Posterior cingulate gyrus (tissue), 11 donors: Measurements from ENCODE around the gene CAND2.
"Not testable (repeated sequence)": the region's sequence is repeated elsewhere in the genome, so short reads cannot be mapped to it uniquely, and the experiment has no call there.

ENCODE experiments used
- DNase-seq, 10 donors: peaks; one replicate each; pipeline versions ENCODE4 v3.0.0 to v3.0.0-alpha.2; 2020 to 2021; ENCODE audit warnings: mixed read lengths in 3 of 10
- intact Hi-C: fragments of 100-400 bp; cut with DNase I; formaldehyde crosslinking; loops from one replicate; pipeline ENCODE4 v1.15.1; 2023

The CAND2 gene

DNA sequence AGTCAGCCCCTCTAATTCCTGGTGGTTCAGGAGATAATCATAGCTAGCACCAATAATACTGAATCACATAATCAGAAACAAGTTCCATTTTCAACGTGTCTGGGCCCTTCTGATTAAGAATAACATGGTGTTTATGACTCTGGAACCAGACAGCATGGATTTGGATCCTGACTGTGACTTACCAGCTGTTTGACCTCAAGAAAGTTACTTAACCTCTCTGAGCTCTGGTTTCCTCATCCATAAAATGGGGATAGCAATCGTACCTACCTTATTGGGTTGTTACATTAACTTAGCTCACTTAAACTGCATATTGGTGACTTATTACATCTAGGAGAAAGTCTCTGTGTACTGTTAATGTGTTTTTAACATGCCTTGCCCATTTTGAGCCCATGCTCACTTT, 26.7 kb upstream of the CAND2 start:
- no peak for DNase-seq
- intact Hi-C loops, result no loop called here

DNA sequence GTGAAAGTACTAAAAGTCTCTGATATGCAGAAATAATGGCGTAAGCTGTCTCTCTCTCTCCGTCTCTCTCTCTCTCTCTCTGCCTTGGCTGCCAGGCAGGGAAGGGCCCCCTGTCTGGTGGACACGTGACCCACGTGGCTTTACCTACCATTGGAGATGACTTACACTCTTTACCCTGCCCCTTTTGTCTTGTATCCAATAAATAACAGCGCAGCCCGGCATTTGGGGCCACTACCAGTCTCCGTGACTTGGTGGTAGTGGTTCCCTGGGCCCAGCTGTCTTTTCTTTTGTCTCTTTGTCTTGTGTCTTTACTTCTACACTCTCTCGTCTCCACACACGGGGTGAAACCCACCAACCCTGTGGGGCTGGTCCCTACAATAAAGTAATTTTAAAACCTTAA, 25.2 kb upstream of the CAND2 start:
- no peak for DNase-seq
- intact Hi-C loops, result no loop called here

DNA sequence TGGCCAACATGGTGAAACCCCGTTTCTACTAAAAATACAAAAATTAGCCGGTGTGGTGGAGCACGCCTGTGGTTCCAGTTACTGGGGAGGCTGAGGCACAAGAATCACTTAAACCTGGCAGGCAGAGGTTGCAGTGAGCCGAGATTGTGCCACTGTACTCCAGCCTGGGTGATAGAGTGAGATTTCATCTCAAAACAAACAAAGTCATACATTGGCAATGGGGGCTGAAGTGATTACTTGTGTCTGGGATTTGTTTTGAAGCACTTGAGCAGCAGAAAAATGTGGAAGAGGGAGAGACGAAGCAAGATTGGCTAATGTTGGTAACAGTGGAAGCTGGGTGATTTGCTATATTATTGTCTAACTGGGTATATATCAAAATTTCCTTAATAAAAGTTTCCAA, 24.0 kb upstream of the CAND2 start:
- no peak for DNase-seq
- intact Hi-C loops, result no loop called here

DNA sequence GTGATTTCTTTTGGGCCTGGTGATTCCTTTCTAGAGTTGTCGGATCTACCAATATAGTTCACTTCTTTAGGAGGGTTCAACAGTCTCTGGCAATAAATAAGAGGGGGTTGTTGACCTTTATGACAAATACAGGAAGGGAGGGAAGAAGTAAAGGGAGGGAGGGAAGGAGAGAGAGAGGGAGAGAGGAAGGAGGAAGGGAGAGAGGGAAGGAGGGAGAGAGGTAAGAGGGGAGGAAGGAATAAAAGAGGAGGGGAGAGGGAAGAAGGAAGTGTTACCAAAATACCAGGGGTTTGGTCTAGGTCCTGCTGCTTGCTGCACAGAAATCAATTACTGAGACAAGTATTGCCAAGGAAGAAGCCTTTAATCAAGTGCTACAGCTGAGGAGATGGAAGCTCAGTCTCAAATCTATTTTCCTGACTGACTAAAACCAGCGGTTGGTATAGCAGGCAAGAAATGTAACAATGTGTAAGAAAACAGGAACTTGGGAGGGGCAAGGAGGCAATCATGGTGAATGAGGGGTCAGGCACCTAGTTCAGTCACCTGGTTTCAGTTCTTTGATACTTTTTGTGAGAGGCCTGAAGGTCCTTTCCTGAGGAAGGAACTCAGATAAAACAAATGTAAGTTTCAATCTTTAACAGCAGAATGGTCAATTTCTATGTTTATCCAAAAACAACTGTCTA, 23.3 kb upstream of the CAND2 start:
- DNase-seq, result no peak
- intact Hi-C loops, result no loop called here

DNA sequence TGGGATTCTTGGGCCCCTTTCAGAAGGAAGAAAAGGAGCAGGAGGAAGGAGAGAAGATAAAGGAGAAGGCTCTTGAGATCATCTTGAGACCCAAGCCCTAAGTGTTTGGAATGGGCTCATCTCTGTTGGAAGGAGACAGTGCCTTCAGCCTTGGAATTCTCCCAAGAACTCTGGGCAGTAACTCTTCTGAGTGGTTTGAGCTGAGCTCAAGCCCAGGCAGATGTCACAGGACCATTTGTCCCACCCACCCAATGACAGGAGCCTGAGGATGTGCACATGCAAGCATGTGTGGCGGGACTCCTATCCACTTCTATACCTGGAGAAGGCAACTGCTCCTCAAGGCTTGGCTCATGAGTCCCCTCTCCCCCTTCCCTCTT, 22.8 kb upstream of the CAND2 start:
- no peak for DNase-seq
- intact Hi-C loops, result no loop called here

DNA sequence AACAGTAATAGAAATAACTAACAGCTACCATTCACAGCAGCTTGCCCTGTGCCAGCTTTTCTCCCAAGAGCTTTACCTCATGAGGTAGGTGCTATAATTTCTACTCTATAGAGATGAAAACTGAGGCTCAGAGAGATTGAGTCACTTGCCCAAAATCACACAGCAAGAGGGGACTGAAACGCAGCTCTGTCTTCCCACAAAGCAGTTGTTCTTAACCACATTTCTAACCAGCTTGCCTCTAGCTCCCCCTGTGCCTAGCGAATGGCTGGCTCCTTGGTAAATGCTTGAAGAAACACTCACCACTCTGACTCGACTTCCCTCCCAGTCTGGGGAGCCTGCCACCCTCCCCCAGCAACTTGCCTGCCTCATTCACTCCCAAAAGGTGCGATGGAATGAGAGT, 21.9 kb upstream of the CAND2 start:
- DNase-seq, result no peak
- intact Hi-C loops, result no loop called here

DNA sequence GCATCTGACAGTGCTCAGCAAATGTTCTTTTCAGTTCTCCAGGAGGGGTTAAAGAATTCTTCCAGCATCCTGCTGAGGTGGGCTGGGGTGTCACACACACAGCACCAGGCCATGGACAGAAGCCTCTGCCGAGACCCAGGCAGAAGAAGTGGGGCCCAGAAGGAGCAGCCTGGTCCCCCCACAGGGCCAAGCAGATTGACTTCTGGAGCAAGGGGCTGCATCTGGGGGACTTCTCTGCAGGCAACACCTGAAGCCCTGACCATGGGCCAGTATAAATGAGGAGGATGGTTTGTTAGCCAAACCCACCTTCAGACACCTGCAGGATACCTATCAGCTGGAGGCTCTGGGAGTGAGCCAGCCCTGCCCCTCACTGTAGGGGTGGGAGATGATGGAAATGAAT, 21.3 kb upstream of the CAND2 start:
- intact Hi-C loops, result no loop called here
- peak in 1 of 10 donors; percentile 35 for DNase-seq

DNA sequence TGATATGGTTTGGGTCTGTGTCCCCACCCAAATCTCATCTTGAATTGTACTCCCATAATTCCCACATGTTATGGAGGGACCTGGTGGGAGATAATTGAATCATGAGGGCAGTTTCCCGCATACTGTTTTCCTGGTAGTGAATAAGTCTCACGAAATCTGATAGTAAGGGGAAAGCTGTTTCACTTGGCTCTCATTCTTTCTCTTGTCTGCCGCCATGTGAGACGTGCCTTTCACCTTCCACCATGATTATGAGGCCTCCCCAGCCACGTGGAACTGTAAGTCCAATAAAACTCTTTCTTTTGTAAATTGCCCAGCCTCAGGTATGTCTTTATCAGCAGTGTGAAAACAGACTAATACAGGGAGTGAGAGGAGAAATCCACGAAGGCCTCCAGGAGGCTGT, 20.5 kb upstream of the CAND2 start:
- intact Hi-C loops, DNase-seq: not testable (repeated sequence)

DNA sequence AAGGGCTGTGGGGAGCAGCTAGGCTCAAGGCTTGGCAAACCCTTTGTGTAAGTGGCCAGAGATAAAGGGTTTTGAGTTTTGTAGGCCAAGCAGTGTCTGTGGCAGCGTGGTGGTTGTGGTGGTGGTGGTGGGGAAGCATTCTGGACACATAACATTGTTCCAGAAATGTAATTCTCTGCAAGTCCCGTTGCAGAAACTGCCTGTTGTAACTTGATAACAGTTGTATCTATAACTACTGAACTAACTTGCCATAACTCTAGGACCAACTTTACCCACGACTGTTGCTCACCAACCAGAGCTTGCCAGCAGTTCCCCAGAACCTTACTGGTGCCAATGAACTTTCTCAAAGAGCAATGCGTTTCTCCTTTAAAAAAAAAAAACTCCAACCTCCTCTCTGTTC, 19.3 kb upstream of the CAND2 start:
- intact Hi-C loops, result no loop called here
- peak in 1 of 10 donors; percentile 22 for DNase-seq

DNA sequence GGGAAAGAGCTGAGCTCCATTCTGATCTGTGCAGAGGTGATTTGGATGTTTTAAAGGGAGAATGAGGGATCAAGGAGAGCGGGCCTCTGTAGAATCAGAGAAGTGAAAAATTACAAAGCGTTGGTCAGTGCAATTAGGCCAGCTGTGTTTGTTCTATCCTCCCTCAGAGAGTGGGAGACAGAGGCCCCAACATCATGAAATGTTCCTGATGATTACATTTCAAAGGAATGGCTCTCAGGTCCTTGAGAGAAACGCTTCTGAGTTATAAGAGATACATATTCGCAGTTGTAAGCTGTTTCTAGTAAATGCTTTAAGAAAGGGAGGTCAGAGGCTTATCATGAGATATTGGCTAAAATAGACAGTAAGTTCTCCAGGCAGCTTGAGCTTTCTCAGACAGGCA, 15.7 kb upstream of the CAND2 start:
- peak in 1 of 10 donors; percentile 3 for DNase-seq
- intact Hi-C loops, result no loop called here

DNA sequence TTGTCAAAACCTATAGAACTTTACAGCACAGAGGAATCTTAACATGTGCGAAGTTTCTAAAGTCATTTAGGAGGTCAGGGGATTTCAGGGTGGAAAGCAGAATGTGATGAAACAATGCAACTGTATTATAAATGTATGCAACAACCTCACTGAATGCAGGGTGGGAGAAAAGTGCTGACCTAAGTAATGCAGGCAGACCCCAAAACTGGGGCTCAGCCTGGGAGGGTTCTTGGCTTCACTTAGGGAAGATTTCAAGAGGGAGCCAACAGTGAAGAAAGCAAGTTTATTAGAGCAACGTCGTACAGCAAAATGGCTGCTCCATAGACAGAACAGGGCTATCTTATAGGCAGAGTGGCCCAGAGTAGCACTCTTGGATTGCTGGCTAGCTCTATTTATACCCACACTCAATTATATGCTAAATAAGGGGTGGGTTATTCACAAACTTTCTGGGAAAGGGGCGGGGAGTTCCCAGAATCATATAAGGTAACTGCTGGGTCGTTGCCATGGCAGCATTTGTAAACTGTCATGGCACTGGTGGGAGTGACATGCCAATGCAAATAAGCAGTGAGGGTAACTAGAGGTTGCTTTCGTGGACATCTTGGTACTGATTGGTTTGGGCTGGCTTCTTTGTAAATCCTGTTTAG, 14.2 kb upstream of the CAND2 start:
- intact Hi-C loops, result no loop called here
- DNase-seq, result peak in 1 of 10 donors; percentile 12

DNA sequence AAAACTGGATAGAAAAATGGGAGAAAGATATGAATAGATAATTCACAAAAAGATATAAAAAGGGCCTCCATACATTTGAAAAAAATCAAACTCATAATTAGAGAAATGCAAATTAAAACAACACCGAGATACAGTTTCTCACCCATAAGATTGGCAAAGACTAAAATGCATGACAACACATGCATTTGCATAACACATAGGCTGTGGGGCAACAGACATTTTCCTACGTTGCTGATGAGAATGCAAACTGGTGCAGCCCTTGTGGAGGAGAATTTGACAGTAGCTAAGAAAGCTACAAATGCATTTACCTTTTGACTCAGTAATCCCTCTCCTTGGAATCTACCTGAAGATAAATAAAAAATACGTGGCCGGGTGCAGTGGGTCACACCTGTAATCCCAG, 11.4 kb upstream of the CAND2 start:
- DNase-seq, result no peak

DNA sequence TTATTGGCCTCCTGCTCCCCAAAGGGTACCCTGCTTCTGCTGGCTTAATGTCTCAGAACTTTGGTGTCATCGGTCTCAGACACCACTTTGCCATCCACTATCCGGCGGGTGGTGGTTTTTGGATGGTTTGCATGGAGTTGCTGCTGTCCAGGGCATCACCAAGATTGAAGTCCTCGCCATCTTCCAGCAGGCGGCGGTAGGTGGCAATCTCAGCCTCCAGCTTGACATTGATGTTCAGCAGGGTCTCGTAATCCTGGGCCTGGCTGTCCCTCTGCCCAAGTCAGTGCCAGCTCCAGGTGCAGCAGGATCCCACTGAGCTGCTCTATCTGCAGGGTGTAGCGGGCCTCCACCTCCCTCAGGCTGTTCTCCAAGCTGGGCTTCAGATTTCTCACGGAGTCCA, 9.1 kb upstream of the CAND2 start:
- peak in 8 of 10 donors; percentile 32 to 94 (median 52) for DNase-seq
- intact Hi-C loops, result not testable (repeated sequence)

More for the DNA sequence above, 11.4 kb upstream of the CAND2 start:
- intact Hi-C loops, result no loop called here

DNA sequence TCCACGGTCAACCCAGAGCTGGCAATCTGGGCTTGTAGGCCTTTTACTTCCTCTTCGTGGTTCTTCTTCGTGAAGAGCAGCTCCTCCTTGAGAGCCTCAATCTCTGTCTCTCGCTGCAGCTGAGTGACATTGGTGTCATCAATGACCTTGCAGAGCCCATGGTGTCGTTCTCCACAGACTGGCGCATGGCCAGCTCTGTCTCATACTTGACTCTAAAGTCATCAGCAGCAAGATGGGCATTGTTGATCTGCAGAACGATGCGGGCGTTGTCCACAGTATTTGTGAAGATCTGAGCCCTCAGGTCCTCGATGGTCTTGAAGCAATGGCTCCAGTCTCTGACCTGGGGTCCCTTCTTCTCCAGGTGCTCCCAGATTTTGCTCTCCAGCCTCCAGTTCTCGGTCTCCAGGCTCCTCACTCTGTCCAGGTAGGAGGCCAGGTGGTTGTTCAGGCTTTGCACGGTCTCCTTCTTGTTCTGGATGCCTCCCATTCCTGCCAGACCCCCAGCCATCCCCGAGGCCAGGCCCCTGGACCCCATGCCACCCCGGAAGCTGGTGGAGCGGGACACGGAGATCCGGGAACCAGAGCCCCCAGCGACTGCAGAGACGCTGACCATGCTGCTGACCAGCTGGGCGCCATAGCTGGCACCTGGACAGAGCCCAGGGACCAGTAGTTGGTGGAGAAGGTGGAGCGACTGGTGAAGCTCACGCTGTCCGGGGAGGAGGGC, 8.4 kb upstream of the CAND2 start:
- intact Hi-C loops, result not testable (repeated sequence)
- peak in 1 of 10 donors; percentile 43 for DNase-seq

DNA sequence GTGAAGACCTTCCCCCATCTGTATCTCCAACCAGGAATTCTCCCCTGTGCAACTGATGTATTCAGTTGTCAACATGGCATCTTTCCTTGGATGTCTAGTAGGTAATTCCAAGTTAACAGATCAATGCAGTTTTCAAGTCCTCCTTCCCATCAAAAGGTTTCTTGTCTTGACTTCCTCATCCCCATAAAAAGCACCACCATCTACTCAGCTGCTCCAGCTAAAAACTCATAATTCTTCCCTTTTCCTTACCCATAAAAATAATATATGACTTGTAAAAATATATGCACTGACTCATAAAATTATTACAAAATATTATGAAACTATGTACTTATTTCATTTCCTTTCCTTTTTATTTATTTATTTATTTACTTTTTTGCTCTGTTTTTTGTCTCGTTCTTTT, 5.0 kb upstream of the CAND2 start:
- DNase-seq, result no peak
- intact Hi-C loops, result no loop called here

DNA sequence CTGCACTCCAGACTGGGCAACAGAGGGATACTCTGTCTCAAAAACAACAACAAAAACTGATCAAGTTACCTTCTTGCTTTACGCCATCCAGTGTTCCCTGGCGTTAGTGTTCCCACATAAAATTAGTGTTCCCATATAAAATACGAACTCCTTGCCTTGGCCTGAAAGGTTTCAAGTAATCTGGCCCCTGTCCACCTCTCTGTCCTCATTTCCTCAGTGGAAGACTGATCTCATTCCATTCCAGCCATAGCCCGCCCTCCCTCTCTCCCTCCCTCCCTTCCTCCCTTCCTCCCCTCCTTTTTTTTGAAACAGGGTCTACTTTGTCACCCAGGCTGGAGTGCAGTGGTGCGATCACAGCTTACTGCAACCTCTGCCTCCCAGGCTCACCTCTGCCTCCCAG, 2.8 kb upstream of the CAND2 start:
- intact Hi-C loops, result no loop called here
- no peak for DNase-seq

DNA sequence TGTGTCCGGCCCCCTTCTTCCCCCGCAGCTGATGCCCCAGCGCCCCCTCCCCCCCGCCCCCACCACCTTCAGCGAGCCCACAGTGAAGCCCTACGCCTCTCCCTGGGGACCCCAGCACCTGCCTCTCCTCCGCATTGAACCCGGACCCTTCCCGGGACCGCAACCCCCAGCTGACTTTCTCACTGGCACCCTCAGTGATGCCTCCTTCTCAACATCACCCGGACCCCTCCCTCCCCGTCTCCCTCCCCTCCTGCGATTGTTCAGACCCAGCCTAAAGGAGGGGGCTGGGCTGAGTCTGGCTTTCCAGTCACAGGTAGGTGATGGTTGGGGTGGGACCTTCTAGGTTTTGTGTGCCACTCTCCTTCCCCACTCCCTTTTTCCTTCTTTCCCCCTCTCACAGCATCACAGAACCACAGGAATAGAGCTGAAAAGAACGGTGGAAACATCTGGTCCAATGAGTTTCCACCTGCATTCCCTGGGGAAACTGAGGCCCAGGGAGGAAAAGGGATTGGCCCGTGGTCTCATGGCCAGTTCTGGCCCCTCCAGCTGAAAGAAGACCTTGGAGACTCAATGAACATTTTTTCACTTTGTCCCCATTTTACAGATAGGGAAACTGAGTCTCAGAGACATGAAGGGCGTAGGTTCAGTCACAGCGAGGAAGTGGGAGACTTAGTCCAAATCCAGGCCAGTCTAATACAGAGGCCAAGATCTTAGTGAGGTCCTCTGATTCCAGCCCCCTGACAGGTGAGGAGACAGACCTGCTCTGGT, 828 bp downstream of the CAND2 start:
- DNase-seq, result peak in 1 of 10 donors; percentile 8
- intact Hi-C loops, result no loop called here

DNA sequence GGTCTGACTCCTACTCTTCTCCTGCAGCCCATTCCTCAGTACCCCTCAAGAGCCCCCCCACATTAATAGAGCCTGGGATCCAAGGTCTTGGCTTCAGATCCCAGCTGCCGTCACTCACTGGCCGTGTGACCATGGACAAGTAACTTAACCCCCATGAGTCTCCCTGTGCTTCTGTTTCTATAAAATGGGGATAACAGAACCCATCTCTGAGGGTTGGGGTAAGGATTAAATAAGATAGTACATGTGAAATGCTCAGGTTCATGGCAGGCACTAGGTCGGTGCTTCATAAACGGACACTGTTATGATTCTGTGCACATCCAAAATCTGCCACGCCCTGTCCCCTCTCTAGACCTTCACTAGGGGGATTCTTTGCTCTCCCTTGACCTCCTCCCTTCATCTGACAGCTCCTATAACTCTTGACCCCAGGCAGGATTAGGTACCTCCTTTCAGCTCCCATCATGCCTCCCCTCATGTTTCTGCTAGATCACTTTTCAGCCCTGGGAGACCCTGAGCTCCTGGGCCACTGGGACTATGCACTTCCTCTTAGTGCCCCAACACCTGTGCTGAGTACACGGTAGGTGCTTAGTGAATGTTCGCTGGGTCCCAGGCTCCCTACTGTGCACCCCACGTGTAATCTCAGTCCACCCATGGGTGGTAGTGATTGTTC, 1.5 kb downstream of the CAND2 start:
- intact Hi-C loops, result no loop called here

DNA sequence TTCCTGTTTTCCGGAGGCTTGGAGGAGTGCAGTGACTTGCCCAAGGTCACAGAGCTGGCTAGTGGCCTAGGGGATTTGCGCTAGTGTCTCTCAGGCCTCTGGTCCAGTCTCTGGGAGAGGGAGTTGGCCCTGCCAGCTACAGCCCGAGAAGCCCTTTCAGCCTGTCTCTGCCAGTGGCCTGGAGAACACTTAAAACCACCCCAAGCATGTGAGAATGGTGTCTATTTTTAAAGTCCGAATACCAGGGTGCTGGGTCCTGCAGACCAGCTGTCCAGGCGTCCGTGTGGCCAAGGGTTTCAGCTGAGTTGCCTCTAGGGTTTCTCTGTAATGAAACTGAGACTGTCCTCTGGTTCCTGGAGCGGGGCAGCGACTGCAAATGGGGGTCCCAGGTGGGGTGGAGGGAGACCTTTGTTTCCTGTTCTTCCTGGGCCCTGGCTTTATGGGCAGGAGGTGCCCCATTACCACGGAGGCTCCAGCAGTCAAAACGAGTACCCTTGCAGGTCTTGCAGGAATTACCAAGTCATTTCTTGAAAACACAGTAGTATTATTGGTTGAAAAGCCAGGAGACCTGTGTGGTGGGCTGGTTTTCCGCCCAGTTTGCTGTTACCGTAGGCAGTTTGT, 2.2 kb downstream of the CAND2 start:
- peak in 2 of 10 donors; percentile 75 to 78 for DNase-seq
- intact Hi-C loops, result no loop called here

More for the DNA sequence above, 1.5 kb downstream of the CAND2 start:
- peak in 1 of 10 donors; percentile 29 for DNase-seq
